GM12801 (cell line): ENCODE results near the gene ODC1.

Experiments used
- TF ChIP-seq, protein P1 (sequence below): IDR thresholded peaks from one replicate; pipeline ENCODE4 v1.5.1; 2011; ENCODE audit warnings: control low read depth; ENCODE audit not compliant: insufficient read length; ENCODE audit errors: extremely low read depth

ODC1 gene

DNA sequence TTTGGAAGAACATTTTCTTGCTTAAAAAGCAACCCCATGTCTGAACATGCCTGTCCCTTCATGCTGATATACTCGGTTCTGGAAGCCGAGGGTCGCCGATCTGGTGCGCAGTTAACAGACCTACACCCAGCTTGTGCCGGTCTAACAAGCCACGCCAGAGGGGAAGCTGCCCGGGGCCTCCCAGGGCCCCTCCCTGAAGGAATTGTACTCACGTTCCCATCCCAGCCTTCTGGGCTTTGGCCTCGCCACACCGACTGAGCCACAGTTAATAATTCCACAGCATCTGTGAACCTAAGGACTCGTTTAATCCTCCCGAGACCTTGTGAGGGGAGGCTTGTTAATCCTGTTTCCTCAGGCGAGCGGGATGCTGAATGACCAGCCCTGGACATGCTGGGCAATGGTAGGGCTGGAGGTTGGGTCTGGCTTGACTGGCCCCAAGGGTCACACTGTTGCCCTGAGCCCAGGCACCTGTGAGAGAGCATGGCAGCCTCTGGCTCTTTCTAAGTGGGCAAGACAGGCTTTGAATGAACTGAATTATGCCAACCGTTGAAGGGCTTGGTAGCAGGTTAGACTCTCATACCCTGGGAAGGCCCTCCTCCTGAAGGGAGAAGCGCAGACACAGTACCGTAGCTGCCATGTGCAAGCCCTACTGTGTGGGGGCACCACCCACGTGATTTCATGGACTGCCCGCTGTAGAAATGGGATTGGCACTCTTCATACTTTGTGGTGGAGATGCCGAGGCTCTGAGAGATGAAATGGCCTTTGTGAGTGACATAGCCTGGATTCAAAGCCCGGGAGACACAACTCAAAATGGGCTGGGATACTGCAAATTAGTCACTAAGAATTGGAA, 27.9 kb upstream of the ODC1 start:
- TF ChIP-seq, protein P1, sequence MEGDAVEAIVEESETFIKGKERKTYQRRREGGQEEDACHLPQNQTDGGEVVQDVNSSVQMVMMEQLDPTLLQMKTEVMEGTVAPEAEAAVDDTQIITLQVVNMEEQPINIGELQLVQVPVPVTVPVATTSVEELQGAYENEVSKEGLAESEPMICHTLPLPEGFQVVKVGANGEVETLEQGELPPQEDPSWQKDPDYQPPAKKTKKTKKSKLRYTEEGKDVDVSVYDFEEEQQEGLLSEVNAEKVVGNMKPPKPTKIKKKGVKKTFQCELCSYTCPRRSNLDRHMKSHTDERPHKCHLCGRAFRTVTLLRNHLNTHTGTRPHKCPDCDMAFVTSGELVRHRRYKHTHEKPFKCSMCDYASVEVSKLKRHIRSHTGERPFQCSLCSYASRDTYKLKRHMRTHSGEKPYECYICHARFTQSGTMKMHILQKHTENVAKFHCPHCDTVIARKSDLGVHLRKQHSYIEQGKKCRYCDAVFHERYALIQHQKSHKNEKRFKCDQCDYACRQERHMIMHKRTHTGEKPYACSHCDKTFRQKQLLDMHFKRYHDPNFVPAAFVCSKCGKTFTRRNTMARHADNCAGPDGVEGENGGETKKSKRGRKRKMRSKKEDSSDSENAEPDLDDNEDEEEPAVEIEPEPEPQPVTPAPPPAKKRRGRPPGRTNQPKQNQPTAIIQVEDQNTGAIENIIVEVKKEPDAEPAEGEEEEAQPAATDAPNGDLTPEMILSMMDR = no peak

DNA sequence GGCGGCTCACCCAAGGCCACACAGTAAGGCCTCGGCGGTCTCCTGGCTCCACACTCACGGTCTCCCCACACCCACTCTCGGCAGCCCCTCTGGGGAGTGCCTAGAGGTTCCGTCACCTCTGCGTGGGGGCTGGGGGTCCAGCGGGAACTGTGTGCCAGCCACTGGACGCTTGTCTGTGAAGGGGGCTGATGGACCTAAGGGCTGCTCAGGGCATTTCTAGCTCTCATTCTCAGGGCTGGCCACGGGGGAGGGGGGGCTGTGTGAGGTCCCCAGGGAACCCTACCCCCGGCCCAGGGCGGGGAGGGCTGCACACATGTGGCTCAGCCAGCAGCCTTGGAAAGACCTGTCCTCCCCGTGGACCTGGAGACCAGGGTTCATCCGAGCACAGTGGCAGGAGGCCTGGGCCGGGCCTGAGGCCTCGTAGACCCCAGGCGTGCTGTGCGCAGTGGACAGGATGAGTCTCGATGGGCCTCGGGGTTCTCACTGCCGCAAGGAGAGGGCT, 27.1 kb upstream of the ODC1 start:
- TF ChIP-seq, protein P1 = no peak

DNA sequence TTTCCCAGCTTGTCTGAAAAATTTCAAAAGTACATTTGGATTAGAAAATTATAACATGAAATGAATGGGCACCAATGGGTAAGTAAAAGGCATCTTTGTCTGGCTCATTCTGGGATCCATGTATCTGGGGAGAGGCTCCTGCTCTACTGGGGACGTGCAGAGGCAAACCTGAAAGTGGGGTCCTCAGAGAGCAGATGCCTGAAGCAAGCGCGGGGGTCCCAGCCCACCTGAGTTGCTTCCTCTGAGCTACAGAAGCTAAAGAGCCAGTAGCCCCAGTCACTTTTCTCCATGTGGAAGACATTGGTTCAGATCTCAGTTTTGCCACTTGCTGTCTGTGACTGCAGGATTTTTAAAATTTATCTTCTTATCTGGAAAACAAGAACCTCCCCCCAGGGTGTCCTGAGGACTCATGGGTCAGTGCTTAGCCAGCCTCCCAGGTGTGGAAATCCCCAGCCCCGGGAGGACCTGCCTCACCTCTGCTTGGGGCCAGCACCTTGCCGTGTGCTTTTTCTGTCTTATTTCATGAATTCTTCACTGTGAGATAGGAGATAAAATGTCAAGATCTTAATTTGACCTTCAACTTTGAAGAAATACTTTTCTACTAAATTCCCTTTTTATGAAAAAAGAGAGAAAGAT, 25.1 kb upstream of the ODC1 start:
- TF ChIP-seq, protein P1 = no peak

DNA sequence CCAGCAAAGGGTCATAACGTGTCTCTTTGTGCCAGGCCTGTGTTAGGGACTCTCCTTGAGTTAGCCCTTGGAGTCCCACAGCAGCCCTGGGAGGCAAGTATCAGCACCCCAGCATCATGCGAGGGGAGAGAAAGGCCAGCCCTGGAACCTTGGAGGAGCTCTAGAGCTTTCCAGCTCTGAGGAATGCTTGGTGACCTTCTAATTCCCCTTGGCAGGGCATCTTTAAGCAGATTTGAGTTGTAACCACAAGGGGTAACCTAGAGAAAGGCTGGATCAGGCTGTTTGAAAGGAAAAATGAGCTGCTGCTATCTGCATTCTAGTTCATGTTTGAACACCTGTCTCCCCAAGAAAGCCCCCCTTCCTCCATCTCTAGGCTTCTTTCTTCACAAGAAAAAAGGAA, 23.8 kb upstream of the ODC1 start:
- TF ChIP-seq, protein P1 = no peak

DNA sequence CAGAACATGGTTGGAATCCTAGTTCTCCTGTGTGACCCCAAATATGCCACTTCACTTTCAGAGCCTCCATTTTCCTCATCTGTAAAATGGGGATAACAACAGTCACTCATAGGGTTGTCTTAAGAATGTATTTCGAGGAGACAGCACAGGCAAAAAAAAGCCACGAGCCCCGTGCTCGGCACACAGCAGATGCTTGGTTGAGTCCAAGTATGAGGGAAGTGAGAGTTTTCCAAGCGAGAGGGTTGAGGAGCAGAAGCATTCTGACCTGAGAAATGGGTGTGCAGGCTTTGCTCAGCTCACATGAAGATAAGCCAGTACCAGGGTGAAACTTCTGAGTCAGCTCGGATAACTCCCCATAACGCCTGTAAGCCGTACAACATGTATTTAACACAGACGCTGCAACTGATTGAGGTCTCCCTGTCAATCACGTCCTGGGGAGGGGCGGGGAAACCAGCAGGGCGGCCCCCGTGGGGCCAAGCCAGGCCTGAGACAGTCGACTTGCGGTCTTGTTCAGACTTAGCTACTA, 23.0 kb upstream of the ODC1 start:
- TF ChIP-seq, protein P1 = no peak

DNA sequence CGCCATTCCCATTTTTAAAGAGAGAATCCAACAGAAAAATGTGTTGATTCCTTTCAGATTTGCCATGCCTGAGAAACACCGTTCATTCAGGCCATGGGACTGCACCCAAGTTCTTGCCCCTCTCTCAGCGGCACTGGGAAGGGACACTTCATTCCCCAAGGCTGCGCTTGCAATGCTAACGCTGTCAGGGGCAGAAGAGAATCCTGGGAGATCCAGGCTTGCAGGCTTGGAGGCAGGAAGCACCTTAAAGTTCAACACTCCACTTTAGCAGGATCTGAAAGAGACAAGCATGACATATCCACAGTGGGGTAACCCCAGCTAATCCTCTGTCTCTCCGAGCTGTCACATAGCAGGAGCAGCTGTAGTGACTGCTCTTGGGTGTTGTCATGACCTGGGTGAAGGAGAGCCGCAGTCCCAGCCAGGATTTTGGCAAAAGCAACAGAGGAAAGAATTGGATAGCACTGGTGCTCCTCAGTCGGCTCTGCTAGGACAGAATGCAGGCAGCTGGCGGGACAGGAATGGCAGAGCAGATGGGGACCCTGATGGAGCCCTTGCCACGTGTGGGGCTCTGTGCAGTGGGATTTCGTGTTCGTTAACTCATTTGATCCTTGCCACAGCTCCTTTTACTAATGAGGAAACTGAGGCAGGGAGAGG, 22.0 kb upstream of the ODC1 start:
- TF ChIP-seq, protein P1 = no peak

DNA sequence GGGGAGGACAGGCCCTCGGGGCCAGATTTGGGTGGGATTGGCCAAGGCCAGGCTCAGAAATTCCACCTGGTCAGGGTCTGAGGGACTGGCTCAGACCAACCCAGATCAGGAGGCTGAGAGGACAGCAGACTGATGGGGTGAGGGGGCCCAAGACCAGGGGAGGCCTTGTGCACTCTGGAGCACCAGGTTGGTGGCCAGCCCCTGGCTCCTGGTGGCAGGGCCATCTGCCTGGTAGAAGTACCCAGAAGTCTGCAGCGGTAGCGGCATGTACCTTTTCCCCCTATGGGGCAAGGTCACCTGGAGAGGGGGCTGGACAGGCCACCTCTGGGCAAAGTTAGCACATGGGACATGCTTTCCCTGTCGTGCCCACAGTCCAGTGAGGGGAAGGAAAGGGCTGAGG, 21.2 kb upstream of the ODC1 start:
- TF ChIP-seq, protein P1 = no peak
